Activated CD8-positive, alpha-beta memory T cell treated with anti-CD3 and anti-CD28 coated beads for 1 hour (primary cell): Measurements from ENCODE around the gene GNB3.
"Not testable (repeated sequence)": the region's sequence is repeated elsewhere in the genome, so short reads cannot be mapped to it uniquely, and the experiment has no call there.

Source experiments
- DNase-seq, 2 donors: peaks; one replicate each; pipeline ENCODE4 v3.0.0-alpha.2; 2020; ENCODE audit warnings: low read depth in 1 of 2; ENCODE audit errors: extremely low read depth in 1 of 2

GNB3 gene

DNA sequence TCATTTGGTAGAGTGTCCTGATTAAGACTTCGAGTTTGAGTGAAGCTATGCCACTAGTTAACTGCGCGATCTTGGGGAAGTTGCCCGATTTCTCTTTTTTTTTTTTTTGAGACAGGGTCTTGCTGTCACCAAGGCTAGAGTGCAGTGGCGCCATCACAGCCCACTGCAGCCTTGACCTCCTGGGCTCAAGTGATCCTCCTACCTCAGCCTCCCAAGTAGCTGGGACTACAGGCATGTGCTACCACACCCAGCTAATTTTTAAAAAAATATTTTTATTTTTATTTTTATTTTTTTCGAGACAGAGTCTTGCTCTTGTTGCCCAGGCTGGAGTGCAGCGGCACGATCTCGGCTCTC is 33.3 kb downstream of the GNB3 start:
- DNase-seq: not testable (repeated sequence)

DNA sequence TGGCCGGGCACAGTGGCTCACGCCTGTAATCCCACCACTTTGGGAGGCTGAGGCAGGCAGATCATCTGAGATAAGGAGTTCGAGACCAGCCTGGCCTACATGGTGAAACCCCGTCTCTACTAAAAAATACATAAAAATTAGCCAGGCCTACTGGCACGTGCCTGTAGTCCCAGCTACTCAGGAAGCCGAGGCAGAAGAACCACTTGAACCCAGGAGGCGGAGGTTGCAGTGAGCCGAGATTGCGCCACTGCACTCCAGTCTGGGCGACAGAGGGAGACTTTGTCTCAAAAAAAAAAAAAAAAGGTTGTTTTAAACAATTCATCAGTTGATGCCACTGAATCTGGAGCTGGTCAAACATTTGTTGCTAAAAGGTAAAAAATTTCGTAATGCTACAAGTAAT is 39.1 kb downstream of the GNB3 start:
- not testable (repeated sequence) for DNase-seq

DNA sequence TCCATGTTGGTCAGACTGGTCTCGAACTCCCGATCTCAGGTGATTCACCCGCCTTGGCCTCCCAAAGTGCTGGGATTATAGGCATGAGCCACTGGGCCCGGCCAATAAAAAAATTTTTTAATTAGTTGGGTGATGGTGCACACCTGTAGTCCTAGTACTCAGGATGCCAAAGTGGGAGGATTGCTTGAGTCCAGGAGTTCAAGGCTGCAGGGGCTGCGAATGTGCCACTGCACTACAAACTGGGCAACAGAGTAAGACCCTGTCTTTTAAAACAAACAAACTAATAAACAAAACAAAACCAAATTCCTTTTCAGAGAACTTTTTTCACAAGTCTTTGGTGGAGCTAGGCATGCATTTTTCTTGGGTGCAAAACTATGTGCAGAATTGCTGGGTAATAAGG is 42.5 kb downstream of the GNB3 start:
- DNase-seq: no peak

DNA sequence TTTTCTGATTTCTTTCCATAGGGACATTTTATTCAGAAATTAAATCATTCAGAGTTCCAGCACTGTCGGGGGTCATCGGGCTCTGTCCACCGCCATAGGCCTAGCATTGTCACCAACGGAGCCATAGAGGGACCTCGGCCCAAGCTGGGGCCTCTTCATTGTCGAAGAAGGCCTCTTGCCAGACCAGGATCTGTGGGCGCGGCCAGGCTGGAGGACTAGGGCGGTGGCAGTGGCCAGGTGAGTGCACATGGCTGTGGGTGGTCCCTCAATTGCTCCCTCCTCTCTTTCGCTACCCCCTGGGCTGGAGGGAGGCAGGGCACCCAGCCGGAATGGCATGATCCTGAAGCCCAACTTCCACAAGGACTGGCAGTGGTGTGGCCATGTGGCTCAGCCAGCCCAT is 43.0 kb downstream of the GNB3 start:
- no peak for DNase-seq

DNA sequence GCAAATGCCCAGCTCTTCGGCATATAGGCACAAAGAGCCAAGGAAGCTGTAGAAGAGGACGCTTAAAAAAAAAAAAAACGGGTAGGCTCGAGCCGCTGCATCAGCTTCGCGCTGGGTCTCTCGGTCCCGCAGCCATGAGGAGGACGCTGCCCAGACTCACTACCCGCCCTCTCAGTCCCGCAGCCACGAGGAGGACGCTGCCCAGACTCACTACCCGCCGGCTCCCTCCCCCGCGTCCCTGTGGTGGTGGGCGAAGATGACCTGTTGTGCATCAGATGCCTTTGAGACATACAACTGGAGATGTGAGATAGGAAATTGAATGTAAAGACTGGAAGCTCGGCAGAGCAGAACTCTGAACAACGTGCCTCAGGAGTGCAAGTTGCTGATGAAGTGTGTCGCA is 43.8 kb downstream of the GNB3 start:
- DNase-seq: no peak

DNA sequence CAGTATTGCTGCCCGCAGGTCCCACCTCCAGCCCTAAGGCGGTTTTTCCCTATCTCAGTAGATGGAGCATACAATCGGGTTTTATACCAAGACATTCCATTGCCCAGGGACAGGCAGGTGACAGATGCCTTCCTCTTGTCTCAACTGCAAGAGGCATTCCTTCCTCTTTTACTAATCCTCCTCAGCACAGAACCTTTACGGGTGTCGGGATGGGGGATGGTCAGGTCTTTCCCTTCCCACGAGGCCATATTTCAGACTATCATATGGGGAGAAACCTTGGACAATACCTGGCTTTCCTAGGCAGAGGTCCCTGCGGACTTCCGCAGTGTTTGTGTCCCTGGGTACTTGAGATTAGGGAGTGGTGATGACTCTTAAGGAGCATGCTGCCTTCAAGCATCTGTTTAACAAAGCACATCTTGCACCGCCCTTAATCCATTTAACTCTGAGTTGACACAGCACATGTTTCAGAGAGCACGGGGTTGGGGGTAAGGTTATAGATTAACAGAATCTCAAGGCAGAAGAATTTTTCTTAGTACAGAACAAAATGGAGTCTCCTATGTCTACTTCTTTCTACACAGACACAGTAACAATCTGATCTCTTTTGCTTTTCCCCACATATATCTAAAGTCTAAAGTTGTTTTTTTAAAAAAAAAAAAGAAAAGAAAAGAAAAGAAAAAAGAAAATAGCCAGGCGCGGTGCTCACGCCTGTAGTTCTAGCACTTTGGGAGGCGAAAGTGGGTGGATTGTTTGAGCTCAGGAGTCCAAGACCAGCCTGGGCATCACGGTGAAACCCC is 45.7 kb downstream of the GNB3 start:
- DNase-seq: not testable (repeated sequence)

DNA sequence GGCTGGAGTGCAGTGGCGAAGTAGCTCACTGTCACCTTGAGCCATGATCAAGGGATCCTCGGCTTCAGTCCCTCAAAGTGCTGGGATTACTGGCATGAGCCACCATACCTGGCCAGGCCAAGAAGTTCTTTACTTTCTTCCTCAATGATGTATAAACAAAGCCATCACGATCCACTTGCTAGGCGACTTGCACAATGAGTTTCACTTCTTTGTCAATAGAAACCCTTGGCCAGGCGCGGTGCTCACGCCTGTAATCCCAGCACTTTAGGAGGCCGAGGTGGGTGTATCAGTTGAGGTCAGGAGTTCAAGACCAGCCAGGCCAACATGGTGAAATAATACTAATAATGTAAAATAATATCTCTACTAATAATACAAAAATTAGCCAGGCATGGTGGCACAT is 46.7 kb downstream of the GNB3 start:
- no peak for DNase-seq

DNA sequence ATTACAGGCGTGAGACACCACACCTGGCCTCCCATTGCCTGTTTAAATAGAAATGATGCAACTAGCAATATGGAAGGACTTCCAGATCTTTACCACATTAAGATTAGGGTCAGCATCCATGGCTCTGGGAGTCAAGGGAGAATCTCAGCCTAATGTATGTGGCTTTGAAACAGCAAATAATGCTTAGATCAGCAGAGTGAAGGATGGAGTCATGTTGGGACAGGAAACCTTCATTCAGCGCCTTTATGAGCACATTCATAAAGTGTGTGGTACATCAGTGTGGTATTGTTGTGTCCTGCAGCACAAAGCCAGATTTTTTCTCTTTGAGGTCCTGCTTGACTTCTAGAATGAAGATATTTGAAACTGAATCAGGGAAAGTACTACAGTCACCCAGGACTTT is 47.6 kb downstream of the GNB3 start:
- DNase-seq: no peak

DNA sequence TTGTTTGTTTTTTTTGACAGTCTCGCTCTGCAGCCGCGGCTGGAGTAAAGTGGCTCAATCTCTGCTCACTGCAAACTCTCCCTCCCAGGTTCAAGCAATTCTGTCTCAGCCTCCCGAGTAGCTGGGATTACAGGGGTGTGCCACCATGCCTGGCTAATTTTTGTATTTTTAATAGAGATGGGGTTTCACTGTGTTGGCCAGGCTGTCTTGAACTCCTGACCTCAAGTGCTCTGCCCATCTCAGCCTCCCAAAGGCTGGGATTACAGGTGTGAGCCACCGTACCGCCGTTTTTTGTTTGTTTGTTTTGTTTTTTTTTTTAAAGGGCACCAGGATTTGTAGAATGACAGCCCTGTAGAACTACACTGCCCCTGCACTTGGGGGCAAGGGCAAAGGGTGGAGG is 48.1 kb downstream of the GNB3 start:
- DNase-seq: not testable (repeated sequence)

DNA sequence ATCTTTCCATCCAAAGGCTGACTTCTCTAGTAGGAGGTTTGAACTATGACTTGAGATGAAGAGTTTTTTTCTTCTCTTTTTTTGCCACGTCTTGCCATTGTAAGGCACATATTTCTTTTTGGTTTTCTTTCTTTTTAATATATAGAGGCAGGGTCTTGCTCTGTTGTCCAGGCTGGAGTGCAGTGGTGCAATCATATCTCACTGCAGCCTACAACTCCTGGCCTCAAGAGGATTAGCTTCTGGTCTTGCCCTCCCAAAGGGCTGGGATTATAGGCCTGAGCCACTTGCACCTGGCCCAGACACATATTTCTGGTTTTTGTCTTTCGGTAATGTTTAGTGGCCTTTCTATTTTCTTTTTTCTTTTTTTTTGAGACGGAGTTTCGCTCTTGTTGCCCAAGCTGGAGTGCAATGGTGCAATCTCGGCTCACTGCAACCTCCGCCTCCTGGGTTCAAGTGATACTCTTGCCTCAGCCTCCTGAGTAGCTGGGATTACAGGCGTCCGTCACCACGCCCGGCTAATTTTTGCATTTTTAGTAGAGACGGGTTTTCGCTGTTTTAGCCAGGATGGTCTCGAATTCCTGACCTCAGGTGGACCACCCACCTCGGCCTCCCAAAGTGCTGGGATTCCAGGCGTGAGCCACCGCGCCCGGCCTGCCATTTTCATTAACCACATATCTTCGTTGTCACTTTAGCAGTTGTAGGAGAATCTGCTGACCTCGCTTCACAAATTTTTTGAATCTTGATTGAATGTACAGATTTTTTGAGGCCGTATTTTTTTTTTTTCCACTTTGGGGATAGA is 49.2 kb downstream of the GNB3 start:
- DNase-seq: not testable (repeated sequence)

DNA sequence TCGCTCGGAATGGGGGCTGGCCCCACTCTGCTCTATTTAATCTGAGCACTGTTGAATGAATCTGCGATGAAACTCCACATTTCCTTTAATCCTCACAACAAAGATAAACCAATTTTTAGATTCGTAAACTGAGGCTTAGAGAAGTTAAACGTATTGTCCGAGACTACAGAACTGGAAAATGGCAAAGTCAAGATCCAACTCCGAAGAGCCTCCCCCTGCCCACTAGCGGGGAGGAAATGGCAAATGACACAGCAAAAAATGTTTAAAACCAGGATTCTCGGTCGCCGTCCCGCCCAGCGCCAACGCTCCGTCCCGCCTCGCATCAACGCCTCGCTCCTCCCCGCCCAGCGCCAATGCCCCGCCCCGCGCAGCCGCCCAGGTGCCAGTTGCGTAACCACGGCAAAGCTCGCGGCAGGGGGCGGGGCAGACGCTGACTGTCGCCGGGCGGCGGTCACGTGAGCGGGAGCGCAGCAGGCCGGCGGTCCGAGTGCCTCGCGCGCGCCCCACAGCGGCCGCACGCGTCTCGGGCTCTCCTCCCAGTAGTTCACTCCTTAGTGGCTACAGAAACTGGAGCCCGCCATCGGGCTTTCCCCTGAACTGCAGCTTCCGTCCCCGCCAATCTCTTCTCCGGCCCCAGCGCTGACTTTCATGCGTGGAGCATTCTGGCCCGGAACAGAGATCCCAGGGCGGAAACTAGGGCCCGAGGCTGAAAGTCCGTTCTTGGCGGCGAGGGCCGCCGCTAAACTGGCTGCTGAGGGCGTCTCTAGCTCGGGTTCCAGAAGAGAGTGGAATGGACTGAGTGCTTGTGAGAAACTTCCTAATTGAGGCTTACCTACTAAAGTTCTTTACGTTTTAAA is 50.3 kb downstream of the GNB3 start:
- peak; percentile 95 to 99 for DNase-seq

DNA sequence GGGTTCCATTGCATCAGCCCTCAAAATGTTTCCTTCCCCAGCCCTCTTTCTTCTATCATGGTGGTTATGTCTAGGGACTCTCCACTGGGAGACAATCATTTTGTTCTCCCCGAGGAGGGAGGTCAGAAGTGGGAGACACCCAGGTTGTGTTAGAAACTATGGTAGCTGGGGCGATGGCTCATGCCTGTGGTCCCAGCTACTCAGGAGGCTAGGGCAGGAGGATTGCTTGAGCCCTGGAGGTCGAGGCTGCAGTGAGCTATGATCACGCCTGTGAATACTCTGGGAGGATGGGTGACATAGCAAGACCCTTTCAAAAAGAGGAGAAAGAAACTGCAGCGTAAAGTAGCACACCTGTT is 50.9 kb downstream of the GNB3 start:
- DNase-seq: no peak

DNA sequence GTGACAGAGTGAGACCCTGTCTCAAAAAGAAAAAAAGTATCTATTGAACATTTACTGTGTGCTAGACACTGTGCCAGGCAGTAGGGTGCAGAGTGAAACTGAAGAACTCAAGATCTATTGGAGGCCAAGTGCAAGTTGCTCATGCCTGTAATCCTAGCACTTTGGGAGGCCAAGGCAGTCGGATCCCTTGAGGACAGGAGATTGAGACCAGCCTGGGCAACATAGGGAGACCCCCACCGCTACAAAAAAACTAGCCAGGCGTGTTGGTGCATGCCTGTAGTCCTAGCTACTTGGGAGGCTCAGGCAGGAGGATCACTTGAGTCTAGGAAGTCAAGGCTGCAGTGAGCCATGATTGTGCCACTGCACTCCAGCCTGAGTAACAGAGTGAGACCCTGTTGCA is 52.0 kb downstream of the GNB3 start:
- DNase-seq: not testable (repeated sequence)

DNA sequence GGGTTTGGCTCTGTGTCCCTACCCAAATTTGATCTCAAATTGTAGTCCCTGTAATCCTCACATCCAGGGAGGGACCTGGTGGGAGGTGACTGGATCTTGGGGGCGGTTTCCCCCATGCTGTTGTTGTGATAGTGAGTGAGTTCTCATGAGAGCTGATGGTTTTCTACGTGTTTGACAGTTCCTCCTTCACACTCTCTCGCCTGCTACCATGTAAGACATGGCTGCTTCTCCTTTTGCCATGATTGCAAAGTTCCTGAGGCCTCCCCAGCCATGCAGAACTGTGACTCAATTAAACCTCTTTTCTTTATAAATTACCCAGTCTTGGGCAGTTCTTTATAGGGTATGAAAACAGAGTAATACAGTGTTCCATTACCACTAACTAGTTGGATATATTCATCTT is 53.6 kb downstream of the GNB3 start:
- no peak for DNase-seq
